ENCODE measurements around the gene CELSR3.

The CELSR3 gene

DNA sequence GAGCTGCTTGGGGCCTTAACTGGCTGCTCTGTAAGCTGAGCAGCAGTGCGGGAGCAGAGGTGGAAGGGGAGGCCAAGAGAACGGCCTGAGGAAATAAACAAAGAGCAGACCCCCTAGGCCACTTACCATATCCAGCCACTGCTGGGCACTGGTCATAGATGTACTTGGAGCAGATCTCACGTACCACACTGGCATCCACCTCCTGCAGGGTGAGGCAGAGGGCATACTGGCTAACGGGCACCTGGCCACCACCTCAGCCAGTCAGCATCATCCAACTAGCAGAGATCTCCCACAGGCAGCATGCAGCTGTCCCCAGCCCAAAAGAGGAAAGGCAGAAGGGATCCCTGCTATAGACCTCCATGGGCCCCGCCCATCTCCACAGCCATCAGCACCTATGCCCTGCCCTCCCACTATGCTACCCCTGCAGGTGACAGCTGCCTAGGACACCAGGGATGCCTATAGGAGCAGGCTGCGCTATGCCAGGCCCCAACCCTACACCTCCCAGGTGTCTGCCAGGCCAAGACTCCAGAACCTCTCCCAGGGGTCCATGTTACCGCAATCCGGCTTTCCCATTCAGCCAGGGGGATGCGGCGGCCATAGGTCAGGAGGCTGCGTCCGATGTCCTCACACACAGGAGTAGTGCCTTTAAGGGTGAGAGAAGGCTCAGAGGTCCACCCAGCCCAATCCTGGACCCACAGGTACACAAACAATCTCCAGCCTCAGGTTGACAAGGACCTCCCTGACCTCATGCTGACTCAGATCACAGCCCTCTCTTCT is 63.0 kb downstream of the CELSR3 start:
- no peak for DNase-seq (ENCODE audit: low spot score)

DNA sequence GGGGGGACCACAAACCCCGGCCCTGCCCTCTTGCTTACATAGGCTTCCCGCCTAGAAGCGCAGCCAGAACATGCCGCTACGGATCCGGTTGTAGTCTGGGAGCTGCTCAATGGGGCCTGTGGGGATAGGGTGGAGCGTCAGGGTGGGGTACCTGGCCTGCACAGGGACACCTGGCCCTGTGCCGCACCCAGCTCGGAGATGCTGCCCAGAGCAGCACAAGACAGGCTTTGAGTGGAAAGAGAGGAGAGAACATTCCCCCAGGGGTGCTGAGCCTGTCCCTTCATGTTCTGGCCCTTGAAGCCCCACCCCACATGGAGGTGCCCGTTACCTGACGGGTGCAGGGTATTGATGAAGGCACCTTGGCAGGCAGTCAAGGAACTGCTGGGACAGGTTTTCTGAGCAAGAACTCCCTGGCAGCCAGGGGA is 63.6 kb downstream of the CELSR3 start:
- DNase-seq (ENCODE audit: low spot score), result no peak

DNA sequence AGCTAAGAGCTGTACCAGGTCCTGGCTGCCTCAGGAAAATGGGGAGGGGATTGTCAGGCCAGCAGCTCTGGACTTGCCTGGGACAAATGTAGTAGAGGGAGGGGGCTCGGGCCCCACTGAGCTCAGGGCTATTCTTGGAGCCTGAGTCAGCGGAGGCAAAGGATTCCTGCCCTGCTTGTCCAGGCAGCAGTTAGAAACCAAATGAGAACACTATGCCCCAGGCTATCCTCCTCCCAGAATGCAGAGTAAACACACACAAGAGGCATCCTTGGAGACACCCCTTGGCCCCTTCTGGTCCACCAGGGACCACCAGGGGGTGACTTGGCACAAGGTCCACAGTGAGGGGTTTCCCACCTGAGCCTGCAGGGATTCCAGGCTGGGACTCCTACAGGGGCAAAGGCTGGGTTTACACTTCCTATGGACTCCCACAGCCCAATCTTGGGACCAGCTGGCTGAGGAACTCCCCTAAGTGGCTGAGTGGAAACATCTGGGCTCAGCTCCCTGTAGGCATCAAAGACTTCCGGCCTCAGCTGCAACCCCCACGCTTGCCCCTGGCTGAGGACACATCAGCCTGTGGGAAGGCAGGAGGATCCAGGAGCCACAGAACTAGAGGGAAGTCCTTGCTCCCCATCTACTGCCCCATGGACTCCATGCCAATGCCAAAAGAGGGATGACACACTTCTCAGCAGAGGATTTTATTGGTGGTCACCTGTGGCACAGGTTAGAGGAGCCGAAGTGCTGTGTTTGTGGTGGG is 64.2 kb downstream of the CELSR3 start:
- no peak for DNase-seq (ENCODE audit: low spot score)

DNA sequence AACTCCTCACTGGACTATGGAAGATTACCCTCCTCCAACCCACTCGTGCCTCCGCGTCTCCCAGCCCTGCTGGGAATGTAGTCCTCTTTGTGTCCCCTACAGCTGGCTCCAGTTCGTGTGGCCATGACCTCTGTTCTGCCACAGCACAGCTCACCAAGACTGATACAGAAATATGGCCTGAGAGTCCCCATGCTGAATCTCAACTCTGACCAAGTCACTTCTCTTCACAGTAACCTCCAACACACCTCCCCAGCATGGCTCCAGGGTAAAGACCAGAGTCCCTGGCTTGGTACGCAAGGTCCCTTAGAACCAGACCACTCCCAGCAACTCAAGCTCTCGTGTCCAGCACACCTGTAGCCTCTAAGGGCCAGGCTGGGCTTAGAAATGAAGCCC is 65.3 kb downstream of the CELSR3 start:
- DNase-seq (ENCODE audit: low spot score), result no peak

DNA sequence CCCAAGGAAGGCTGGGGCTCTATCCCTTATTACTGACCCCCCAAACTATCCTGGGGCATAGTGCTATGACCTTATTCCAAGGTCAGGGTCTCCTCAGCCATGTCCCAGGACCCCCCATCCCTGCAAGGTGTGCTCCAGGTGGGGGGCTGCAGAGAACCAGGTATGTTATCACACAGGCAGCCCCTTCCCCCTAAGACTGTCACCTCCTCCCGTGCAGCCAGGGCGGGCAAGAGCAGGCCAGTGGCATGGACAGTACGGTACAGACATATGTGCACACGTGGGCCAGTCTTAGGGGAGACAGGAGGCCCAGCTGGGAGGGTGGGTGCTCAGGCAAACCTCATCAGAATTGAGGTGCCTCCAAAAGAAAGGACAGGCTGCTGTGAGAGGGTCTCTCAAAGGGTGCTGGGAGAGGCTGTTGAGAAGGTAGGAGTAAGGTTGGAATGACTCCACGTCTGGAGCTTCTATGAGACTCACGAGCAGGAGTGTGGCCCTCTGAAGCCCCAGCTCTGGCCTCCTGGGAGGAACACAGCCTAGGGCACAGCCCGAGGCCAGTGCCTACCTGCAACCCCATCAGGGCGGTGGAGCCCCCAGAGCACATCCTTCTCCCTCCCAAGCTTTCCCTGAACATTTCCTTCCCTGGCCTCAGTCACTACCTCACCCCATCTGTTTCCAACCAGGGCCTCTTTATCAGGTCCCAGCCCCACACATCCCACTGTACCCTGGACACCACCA is 65.8 kb downstream of the CELSR3 start:
- DNase-seq (ENCODE audit: low spot score), result no peak

DNA sequence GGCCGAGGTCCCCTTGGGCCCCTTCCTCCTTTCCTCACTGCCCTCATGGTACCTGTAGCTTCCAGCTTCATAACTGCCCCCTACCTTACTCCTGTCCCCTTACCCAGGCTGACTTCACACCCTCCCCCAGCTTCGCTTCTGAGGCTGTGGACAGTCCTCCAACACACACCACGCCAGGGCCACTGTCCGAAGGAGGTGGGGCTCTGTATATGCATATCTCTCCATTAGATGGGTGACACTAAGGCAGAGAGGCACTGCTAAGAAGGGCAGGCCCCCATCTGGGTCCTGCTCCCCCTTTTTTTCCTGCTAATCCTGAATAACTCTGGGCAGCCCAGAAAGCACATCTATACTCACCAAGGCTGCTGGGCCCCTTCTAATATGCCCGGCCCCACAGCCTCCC is 66.5 kb downstream of the CELSR3 start:
- no peak for DNase-seq (ENCODE audit: low spot score)

DNA sequence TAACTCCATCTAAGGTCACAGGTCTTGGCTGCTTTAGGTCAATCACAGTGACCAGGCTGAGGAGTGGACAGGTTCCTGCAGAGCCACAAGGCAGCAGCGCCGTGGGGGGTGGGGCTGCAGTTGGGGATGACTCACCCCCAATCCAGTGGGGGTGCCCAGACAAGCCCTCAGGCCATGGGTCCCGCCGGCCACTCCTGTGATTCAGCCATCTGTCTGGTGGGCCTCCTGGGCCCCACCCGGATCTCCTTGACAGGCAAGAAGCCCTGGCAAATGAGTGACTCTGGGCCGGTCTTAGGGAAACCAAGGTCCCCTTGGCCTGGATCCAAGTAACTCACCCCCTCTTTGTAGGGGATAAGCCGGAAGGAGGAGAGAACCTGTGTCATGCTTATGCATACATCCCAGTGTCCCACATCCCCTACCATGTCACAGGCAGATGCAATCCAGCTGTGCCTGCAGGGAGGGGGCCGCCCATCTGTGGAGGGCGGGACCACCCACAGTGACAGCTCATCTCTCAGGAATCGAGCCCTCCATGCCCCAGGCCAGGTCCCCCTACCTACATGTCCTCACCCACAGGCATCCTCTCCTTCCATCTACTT is 67.1 kb downstream of the CELSR3 start:
- DNase-seq (ENCODE audit: low spot score), result no peak

GRCh38 chr3:48595075-48595525 is 67.6 kb downstream of the CELSR3 start, which contains the start of gene COL7A1:
TSS of gene COL7A1 (minus strand) at chr3:48595329. CDS start at chr3:48595159, 170 bp downstream.
- no peak for DNase-seq (ENCODE audit: low spot score)

- DNase-seq (ENCODE audit: low spot score), result no peak
Observed at GRCh38 chr3:48594417-48595049, 68.2 kb downstream of the CELSR3 start.

DNA sequence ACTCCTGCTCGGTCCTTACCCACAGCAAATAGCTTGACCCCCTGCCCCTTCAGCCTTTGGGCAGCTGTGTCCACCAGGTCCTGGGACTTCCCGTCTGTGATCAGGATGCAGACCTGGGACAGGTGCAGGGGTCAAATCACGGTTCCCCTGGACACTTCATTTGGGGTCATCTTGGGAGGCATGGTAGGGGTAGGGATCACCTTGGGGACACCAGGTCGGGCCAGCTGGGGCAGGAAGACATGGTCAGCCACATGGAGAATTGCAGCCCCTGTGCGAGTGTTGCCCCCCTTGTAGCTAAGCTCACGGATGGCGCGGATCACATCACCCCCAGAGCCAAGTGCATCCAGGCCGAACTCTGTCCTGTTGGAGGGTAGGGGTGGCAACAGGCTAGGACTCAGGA is 69.3 kb downstream of the CELSR3 start:
- DNase-seq (ENCODE audit: low spot score), result no peak

- DNase-seq (ENCODE audit: low spot score), result no peak
Observed at GRCh38 chr3:48592519-48593087, 70.1 kb downstream of the CELSR3 start.

DNA sequence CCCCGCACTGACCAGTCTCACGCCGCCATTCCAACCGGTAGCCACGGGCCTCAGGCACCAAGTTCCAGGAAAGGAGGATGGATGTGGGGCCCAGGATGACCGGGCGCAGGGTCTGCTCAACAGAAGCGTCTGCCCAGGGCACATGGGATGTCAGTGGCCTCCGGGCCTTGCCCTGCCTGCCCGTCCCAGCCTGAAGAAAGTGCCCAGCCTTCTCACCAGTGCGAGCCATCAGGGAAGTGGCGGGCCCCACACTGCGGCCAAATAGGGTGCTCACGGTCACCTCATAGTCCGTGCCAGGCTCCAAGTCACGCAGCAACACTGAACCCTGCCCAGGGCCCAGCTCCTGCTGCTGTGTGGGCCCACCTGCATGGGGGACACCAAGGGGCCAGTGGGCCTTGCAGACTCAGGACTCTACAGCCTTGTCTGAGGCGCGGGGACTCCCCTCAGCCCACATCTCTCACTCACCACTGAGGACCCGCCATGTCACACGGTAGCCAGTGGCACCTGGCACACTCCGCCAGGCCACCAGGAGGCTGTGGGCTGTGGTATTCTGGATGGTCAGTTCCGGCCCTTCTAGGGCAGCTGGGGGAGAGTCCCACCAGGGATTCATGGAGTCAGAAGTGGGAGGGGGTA is 70.7 kb downstream of the CELSR3 start:
- no peak for DNase-seq (ENCODE audit: low spot score)

- DNase-seq (ENCODE audit: low spot score), result no peak
Observed at GRCh38 chr3:48591436-48591835, 71.2 kb downstream of the CELSR3 start.

- no peak for DNase-seq (ENCODE audit: low spot score)
Observed at GRCh38 chr3:48588230-48588629, 74.5 kb downstream of the CELSR3 start.

- no peak for DNase-seq (ENCODE audit: low spot score)
Observed at GRCh38 chr3:48587686-48588085, 75.0 kb downstream of the CELSR3 start.

Data from left forelimb (tissue), 1 donor.